MM.1S (cell line): ENCODE data around the gene IL13.

Experiments used
- EZH2phosphoT487 ChIP-seq: fragments of 300-600 bp; sonication (generic); IDR thresholded peaks from 2 replicates; pipeline ENCODE4 v1.6.1; 2018; ENCODE audit warnings: antibody characterized with exemption, low read length
- TF ChIP-seq, protein P1 (sequence below): fragments of 300-600 bp; sonication (generic); IDR thresholded peaks from 2 replicates; pipeline ENCODE4 v1.5.1; 2016; ENCODE audit warnings: antibody characterized with exemption, low read length, mixed read lengths

DNA sequence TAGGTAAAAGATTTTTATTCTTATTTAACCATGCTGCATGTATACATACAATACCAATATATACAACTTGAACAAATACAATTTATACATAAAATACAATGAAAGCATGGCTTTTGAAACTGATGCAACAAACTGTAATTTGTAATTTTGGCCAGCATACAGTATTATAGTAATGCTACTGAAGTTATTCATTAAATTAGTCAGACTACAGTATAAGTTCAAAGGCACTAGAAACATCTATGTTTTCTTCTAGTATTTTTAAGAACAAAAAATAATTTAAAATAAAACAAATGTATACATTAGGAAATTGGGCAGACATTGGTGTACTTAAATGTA is 34.6 kb downstream of the IL13 start:
- TF ChIP-seq, protein P1, sequence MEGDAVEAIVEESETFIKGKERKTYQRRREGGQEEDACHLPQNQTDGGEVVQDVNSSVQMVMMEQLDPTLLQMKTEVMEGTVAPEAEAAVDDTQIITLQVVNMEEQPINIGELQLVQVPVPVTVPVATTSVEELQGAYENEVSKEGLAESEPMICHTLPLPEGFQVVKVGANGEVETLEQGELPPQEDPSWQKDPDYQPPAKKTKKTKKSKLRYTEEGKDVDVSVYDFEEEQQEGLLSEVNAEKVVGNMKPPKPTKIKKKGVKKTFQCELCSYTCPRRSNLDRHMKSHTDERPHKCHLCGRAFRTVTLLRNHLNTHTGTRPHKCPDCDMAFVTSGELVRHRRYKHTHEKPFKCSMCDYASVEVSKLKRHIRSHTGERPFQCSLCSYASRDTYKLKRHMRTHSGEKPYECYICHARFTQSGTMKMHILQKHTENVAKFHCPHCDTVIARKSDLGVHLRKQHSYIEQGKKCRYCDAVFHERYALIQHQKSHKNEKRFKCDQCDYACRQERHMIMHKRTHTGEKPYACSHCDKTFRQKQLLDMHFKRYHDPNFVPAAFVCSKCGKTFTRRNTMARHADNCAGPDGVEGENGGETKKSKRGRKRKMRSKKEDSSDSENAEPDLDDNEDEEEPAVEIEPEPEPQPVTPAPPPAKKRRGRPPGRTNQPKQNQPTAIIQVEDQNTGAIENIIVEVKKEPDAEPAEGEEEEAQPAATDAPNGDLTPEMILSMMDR: no peak
- no peak for TF ChIP-seq EZH2phosphoT487
